Femur (tissue), 1 donor: ENCODE results near the gene NUDCD3.

Source experiments
- DNase-seq: peaks from one replicate; pipeline ENCODE4 v3.0.0-alpha.2; 2017

Gene NUDCD3

DNA sequence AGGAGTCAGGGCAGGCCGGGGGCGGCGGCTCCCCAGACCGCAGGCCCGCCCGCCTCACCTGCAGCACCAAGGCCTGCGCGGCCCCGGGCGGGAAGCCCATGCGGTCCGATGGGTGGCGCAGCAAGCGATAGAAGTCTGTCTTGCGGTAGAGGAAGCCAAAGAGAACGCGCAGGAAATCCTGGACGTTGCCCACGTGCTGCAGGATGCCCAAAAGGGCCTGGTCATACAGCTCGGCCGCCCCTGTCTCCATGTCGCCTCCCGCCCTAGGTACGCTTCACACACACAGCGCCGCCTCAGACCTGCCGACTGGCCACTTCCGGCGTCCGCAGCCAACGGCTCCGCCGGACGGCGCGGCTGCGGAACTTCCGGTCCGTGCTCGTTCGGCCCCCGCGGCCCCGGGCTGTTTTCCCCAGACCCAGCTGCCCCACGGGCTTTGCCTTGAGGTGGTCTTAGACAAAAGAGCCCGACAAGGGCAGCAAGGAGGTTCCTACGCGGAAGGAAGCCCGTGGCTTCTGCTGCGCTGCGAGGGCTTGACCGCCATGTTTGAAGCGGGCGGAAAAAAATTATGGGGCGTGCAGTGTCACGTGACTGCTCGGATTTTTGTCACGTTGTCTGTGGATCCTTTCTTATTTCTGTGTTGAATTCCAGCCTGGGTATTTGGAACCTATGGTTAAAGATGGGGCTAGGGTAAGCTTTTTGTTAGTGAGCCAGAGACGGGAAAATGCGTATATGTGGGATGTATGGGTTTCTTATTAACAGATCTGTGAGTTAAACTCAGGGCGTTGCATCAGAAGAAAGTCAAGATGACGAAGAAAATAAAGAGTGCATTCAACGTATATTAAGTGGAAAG lies at the start of gene NUDCD3:
Gene NUDCD3 (minus strand): TSS at position 308 of the 850 bp plus-strand sequence. CDS start 58 bp downstream, at position 250.
- DNase-seq: peak; percentile 89

GRCh38 chr7:44539669-44540506 lies 49.4 kb upstream of the NUDCD3 start:
- no peak for DNase-seq

- DNase-seq: no peak
These were observed 48.6 kb upstream of the NUDCD3 start for GRCh38 chr7:44538798-44539668.

DNA sequence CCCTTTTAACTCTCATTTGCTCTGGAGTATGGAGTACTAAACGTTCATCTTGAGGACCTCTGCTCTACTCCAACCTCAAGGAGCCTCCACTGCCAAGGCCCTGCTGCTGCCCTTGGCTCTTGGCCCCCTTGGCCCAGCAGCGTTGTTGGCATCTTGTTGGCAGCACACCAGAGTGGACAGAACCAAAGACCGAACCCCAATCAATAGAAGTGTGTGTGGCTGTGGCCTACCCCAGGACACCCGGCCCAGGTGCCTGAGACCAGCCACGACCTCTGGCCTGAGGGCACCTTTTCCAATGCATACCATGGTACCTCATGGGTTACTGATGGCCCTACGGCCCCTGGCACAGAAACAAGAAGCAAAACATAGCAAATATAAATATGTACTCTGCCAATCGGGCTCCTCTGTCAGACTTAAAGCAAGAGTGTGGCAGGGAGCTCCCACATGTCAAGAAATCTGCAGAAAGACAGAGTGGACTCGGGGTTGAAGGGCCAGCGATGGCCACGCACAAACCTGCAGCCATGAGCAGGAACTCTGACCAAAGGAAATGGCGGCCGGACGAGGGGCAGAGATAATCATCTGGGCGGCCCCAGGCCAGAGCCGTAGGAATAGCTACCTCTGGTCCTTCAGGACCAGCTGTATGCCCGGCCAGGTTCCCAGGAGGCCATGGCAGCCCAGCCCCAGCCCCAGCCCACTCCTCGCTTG lies 47.8 kb upstream of the NUDCD3 start:
- DNase-seq: no peak

DNA sequence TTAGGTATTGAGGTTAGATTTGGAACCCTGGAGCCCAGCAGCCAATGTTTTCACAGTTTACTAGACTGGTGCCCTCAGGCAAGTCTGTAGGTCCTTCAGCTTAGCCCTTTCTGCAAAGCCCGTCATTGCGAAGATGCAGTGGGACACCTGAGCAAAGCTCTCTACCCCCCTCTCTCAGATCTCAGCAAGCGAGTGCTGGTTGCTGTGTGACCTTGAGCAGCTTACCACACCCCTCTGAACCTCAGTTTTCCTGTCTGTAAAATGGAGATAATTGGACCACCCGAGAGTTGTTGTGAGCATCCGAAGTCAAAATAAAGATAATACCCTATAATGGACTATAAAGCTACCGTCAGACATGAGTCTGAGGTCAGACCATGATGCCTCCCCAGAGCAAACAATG lies 47.0 kb upstream of the NUDCD3 start:
- no peak for DNase-seq

DNA sequence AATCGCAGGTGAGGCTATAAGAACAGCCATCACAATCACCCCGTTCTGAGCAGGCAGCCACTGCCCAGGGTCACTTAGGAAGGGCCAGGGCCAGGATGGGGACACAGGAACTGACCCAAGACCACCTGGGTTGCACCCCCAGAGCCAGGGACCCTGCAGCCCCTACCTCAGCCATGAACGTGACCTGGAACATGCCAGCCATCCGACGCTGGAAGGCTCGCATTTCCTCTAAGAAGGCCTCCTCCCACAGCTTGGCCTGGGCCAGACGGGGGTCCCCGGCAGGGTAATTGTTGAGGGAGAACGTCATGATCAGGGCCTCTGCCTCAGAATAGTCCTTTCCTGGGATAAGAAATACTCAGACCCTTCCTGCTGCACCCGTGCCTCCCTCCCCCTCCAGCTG lies 45.6 kb upstream of the NUDCD3 start:
- no peak for DNase-seq

DNA sequence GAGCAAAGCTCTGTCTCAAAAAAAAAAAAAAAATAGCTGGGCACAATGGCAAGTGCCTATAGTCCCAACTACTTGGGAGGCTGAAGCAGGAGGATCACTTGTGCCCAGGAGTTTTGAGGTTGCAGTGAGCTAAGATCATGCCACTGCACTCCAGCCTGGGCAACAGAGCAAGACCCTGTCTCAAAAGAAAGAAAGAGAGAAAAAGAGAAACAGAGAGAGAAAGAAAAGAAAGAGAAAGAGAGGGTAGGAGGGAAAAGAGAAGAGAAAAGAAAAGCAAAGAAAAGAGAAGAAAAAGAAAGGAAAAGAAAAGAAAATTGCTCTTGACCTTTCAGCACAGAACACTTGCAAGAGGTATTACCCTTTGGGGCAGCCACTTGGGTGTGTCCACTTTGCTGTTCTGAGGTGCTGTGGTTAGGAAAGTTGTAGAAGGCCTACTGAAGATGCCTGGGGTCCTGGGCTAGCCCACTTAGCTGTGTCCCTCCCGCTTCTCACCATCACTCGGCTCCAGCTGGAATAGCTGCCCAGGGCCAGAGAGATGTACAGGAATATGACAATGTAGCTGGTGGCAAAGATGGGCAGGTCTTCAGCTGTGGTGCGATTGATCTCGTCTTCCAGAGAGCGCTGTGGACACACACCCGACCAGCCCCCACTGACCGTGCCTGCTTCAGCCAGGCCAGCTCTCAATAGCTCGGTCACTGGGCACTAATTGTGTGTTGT lies 45.0 kb upstream of the NUDCD3 start:
- no peak for DNase-seq

DNA sequence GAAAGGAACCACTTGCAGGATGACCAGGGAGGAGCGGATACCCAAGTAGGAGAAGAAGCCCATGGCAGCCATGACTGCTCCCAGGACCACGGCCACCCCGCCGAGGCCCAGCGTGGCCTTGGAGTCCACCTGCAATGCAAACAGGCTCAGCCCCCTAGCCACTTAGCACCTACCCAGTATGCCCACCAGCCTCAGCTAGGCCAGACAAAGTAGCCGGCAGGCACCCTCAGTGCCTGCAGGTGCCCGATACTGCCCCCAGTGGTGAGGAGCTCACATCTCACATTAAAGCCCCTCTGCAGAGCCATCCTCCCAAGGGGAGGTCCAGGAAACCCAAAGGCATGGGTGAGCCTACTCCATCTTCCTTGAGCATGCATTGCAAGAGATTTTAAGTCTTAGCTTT lies 44.0 kb upstream of the NUDCD3 start:
- no peak for DNase-seq

DNA sequence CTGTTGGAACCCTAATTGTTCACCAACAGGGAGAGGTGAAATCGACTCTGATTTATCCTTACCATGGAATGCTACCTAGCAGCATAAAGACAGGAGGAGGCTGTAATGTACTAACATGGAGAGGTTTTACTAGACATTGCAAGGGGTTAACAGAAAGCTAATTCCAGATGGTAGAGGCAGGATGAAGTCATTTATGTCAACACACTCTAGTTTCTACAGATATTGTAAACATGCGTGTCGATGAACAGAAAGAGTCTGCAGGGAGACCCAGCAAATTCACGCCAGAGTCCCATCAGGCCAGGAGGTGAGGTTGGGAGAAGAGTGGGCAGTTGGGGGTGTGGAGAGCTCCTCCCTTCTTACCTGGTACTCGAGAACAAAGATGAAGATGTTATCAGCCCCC lies 43.6 kb upstream of the NUDCD3 start:
- DNase-seq: no peak

- DNase-seq: no peak
These were observed 43.0 kb upstream of the NUDCD3 start for GRCh38 chr7:44533301-44534055.

GRCh38 chr7:44531421-44532380 lies 41.2 kb upstream of the NUDCD3 start:
- DNase-seq: no peak

GRCh38 chr7:44530990-44531389 lies 40.5 kb upstream of the NUDCD3 start:
- DNase-seq: no peak

- DNase-seq: no peak
These were observed 34.4 kb upstream of the NUDCD3 start for GRCh38 chr7:44524811-44525388.

- DNase-seq: no peak
These were observed 31.9 kb upstream of the NUDCD3 start for GRCh38 chr7:44522315-44522714.

DNA sequence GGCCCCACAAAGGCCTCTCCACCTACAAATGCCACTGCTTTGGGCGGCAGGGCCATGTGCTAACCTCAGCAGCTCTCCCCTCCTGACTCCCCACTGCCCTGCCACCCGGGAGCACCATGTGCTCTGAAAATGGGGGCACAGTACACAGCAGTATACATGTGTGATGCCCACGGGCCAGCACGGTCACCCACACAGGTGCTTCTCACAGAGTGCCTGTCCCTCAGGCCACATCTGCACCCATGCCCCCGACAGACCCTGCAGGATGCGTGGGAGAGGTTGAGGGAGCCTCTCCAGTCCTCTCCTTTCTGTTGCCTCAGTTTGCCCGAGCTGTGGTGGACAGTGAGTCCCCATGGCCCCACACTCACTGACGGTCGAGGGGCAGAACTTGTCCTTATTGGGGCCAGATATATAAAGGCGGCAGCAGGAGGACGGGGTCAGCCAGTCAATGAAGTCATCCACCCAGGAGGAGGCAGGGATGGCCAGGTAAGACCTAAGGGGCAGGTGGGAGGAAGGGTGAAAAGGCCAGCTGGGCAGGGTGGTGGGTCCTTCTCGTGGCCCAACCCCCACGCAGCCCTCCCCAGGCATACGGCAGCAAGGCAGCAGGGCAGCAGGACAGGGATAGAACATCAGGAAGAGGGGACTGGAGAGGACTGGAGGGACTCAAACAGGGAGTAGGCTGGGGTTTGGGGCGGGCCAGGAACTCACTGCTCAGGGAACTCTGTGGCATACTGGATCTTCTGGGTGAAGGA lies 31.1 kb upstream of the NUDCD3 start:
- no peak for DNase-seq

DNA sequence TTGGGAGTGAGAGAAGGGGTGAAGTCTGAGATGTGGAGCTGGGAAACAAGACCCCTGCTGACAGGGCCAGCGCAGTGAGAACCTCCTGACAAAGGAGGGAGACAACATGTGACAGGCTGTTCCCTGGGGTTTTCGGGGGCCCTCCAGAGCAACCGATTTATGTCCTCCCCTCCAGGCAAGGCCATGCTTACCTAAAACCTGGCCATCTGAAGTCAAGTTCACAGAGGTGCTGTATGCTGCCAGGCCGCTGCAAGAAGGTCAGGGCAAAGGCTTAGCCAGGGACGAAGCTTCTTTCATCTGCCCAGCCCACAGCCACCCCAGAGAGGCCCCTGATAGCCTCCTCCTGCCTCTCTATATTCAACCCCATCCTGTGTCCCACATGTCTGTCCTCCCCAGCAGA lies 30.1 kb upstream of the NUDCD3 start:
- no peak for DNase-seq

DNA sequence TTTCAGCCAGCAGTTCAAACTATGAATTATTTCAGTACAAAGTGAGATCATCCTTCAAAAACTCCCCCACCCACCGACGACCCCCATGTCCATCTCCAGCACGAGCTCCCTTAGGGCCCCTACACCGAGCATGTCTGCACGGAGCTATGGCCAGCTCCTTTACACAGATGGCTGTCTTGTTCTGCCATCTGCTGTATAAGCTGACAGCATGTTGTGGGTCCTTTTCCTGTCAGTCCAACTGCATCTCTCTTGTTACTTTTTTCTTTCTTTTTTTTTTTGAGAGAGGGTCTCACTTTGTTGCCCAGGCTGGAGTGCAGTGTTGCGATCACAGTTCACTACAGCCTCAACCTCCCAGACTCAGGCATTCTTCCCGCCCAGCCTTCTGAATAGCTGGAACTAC lies 29.1 kb upstream of the NUDCD3 start:
- no peak for DNase-seq

DNA sequence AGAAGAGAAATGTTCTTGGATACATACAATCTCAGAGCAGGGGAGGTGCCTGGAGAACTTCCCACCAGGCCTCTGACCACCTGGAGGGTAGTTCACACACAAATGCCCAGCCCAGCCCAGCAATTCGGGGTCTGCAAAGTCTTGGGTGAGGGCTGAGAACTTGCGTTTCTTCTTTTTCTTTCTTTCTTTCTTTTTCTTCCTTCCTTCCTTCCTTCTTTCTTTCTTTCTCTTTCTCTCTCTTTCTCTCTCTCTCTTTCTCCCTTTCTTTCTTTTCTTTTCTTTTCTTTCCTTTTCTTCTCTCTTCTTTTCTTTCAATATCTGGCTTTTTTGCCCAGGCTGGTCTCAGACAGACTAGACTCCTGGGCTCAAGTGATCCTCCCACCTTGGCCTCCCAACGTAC lies 28.3 kb upstream of the NUDCD3 start:
- no peak for DNase-seq

GRCh38 chr7:44517175-44517574 lies 26.7 kb upstream of the NUDCD3 start:
- DNase-seq: no peak
